Stimulated activated CD4-positive, alpha-beta T cell treated with anti-CD3 and anti-CD28 coated beads, Interleukin-4, amount 100 ng/mL, for 1 hour (primary cell): ENCODE measurements around the gene MANSC1.
"Not testable (repeated sequence)": the region's sequence is repeated elsewhere in the genome, so short reads cannot be mapped to it uniquely, and the experiment has no call there.

Experiments
- DNase-seq: peaks from one replicate; pipeline ENCODE4 v3.0.0-alpha.2; 2020

Gene MANSC1

DNA sequence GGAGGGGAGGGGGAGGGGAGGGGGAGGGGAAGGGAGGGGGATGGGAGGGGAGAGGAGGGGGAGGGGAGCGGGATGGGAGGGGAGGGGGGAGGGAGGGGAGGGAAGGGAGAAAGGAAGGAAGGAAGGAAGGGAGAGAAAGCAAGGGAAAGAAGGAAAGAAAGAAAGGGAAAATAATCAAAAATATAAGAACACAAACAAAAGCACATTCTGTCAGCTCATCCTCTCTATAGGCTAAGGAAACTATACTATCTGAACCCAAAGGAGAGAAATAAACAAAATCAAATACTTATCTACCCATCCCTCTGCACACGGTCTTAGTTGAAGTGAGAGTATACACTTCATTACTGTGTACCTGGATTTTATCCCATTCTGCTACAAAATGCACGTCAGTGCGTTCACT, 26.9 kb downstream of the MANSC1 start:
- DNase-seq = no peak

DNA sequence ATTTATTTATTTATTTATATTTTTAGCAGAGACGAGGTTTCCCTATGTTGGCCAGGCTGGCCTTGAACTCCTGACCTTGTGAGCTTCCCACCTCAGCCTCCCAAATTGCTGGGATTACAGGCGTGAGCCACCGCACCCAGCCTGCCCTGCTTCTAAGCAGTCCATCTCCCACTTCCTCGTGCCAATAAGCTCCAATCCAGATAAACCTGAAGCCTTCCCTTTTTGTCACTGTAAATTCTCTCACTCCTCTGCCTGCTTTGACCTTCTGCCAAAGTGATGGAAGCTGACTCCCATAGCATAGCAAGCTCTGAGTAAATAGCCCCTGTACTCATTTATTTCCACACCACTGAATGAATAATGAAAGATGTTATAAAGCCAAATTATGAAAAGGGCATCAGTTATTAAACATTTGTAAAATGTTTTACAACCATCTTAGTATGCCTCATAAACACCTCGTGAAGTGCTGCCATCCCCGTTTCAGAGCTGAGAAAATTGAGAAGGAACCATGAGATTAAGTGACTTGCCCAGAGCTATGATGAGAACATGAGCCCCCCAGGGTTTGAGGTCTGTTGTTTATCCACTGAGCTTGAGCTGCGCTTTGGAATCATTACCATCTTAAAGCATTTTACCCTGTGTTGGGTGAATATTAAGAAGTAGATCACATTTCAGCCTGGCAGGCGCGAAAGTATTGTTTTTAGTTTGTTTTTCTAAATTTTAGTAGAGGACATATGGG, 30.4 kb downstream of the MANSC1 start:
- DNase-seq = no peak

DNA sequence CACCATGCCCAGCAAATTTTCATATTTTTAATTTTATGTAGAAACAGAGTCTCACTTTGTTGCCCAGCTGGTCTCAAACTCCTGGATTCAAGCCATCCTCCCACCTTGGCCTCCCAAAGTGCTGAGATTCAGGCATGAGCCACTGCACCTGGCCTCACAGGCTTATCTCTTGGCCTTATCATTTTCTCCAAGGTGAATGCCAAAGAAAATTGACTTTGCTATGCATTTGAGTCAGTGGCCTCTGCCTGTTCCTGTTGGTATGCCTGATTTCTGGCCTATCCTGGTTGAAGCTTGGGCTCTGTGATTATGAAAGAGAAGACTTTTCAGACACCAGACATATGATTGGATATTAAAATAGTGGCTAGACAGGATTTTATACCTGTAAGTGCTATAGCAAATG, 34.2 kb downstream of the MANSC1 start:
- DNase-seq = no peak

DNA sequence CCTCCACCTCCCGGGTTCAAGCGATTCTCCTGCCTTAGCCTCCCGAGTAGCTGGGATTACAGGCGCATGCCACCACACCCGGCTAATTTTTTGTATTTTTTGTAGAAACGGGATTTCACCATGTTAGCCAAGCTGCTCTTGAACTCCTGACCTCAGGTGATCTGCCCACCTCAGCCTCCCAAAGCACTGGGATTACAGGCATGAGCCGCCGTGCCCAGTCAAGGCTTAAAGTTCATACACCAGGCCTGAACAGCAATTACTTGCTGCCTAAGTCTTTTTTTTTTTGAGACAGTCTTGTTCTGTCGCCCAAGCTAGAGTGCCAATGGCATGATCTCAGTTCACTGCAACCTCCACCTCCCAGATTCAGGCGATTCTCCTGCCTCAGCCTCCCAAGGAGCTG, 39.3 kb downstream of the MANSC1 start:
- not testable (repeated sequence) for DNase-seq

DNA sequence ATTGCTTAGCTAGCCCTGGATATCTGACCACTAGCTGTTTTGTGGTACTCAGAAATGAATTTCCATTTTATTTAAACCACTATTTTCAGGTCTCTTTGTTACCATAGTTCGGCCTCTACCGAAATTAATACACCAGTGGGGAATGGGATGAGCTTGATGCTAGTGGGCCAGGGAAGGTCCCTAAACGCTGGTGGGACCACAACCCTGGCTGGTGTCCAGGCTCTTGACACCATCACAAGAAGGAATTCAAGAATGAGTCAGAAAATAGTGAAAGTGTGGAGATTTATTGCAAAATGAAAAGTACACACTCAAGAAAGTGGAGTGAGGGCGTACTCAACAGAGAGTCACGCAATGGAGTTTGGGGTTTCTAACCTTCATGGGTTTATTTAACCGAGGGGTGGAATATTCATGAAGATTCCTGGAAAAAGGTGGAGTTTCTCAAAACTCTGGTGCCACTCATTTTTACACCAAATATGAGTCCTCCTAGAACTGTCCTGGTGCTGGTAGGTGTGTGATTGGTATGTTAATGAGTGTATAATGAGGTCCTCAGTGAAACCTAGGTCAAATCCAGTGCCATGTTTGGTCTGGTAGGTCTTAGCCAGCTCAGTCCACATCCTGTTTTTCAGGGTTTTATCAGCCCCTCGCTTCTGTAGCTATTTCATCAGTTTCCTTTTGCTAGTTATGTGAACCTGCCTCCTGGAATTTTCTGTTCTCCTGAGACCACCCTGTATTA, 44.3 kb downstream of the MANSC1 start:
- no peak for DNase-seq

DNA sequence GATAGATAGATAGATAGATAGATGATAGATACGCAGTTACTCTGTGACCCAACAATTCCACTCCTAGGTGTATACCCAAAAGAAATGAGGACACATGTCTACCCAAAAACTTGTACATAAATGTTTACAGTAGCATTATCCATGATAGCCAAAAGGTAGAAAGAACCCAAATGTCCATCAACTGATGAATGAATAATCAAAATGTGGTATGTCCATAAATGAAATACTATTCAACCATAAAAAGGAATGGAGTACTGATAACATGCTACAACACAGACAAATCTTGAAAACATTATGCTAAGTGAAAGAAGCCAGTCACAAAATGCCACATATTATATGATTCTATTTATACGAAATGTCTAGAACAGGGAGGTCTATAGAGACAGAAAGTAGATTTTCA, 47.1 kb downstream of the MANSC1 start:
- no peak for DNase-seq

DNA sequence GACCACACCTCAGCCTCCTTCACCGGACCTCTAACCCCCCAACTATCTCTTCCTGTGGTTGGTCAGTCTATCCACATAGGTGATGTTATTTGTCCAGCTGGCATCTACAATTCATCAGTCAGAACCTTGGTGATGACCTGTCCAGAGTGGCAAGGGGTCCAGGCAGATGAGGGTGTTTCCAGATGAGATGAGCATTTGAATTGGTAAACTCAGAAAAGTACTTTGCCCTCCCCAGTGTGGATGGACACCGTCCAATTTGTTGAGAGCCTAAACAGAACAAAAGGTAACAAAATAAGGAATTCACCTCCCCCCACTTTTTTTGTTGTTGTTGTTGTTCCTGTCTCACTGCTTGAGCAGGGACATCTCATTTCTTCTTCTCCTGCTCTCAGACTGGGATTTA, 48.9 kb downstream of the MANSC1 start:
- DNase-seq = no peak

DNA sequence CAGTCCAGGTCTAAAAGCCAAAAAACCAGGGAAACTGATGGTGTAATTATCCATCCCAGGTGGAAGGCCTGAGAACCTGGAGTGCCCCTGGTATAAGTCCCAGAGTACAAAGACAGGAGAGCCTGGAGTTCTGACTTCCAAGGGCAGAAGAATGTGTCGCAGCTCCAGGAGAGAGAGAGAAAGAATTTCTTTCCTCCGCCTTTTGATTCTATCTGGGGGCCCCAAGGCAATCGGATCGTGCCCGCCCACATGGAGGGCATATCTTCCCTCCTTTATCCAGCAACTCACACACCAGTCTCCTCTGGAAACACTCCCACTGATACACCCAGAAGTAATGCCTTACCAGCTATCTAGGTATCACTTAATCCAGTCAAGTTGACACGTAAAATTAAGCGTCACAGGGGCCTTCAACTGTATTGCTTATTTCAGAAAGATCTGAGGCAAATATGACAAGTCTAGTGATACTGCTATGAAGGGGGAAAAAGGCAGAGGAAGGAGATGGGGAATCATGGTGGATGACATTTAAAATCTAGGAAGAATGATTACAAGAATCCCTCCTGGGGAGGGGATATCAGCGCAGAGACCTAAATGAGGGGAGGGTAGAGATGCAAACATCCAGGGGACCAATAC, 52.7 kb downstream of the MANSC1 start:
- DNase-seq = no peak

DNA sequence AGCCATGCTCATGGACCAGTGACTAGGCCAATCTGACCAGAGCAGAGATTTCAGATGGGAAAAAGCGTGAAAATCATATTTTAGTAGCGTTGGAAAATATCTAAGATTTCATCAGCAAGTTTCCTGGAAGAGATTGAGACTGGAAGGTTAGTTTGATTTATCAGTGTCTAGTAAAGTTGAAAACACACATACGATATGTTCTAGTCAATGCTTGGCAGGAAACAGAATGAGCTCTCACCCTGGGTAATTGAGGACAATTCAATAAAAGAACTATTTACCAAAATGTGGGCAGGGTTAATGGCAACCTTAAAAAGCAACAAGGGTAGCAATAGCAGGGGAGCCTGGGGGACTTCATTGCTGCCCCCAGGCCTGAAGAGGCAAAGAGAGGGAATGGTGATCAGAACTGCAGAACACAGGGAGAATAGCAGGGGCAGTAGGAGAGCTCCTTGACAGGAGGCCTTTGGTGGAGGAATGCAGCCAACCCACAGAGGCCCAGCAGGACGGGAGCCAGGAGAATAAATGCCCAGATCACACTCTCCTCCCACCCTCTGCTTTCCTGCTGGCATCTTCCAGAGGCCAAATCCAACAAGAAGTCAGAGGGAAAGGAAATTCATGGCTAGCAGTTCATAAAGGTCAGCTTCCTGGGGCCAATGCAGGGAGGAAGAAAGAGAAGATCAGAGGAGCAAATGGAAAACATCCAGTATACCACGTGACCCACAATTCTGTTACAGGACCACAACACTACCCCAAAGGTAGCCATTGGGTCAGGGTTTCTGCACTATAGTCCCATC, 55.6 kb downstream of the MANSC1 start:
- no peak for DNase-seq

DNA sequence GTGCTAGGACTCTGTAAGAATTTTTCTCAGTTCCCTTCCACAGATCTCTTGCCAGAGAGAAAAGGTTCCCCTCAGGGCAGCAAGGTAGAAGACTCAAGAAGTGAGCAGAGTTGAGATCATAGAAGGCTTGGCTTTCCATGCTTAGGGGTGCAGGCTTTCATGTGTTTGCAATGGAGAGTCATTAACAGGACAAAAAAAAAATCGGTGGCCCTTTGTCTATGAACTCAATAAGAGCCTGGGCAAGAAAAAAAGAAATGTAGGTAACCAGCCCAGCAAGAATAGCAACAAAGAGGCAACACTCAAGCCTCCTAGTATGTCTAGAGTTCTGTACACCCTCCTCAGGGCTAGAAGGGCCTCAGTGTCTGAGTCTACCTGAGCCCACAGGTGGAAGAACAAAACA, 59.8 kb downstream of the MANSC1 start:
- no peak for DNase-seq

DNA sequence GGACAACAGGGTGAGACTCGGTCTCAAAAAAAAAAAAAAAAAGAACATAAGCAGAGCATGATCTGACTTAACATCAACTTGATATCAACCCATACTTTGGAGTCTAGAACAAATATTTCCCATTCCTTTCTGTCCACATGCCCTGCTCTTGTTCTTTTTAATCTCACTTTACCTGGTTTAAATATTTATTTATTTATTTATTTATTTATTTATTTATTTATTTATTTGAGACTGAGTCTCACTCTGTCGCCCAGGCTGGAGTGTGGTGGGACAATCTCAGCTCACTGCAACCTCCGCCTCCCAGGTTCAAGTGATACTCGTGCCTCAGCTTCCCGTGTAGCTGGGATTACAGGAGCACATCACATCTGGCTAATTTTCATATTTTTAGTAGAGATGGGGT, 63.6 kb downstream of the MANSC1 start:
- DNase-seq = no peak

DNA sequence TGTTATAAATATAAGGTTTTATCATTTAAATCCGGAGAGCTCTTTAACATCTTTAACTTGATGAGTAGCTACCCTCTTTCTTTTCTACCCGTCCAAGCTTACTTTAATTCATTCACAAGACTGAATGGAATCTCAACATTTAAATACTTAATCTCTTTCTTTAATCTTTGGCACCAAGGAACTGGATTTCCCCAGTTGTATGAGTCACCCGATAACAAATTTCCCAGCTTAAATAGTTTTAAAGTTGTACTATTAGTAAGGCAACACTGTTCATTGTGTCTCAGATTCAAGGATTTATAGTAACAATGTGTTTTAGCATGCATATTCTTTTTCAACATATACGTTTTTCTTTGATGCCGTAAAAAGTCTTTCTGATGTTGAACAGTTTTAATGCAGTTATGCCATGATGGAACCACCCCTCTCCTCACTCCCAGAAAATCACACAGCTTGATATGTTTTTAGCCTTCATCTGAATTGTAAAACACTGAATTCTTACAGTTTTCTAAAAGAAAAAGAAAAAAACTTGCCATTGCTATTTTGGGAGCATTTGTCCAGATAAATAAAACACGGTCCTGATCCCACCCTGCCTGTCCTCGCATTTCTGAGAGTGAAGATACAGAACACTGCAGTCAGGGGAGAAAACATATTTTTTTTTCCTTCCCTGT, 67.1 kb downstream of the MANSC1 start:
- DNase-seq = no peak

DNA sequence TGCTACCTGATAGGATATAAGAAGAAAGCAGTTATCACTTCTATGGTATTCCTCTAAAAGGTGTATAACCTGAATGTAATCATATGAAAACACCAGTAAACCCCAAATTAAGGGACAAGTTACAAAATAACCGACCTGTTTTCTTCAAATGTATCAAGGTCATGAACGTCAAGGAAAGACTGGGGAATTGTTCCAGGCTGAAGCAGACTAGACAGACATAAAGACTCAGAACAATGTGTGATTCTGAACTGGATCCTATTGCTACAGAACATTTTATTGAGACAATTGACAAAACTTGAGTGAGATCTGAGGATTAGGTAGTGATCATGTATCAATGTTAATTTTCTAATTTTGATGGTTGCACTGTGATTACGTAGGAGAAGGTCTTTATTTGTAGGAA, 67.8 kb downstream of the MANSC1 start:
- DNase-seq = no peak

DNA sequence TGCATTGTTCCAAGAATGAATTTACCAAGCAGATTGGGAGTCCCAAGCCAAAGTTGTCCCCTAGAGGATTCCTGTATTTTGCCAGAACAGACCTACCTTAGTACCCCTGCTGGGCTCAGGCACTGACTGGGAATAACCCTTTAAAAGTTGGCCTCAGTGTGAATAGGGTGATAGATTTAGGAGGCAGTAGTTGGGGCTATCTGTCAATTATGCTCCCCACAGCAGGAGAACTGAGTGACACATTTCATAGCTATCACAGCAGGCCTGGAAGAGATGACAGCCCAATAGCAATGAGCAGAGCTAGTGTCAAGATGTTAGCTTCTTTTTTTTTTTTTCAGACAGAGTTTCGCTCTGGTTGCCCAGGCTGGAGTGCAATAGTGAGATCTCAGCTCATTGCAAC, 68.9 kb downstream of the MANSC1 start:
- no peak for DNase-seq

DNA sequence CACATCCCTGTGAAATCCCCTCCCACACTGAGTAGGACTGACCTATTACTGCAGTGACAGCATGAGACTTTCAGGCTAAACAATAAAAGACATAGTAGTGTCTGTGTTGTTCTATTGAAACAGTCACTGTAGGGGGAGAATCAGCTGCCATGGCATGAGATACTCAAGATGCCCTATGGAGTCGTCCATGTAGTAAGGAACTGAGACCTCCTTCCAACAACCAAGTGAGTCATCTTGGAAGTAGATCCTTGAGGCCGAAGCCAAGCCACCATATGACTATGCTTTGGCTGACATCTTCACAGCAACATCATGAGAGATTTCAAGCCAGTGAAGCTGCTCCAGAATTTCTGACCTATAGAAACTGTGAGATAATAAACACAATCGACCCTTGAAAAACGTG, 71.1 kb downstream of the MANSC1 start:
- DNase-seq = no peak
